B cell (primary cell): ENCODE measurements around the gene SLC9A3. TPM values are rescaled to one million over a fixed set of nuclear protein-coding genes. Genes with fewer than 3 reads are reported as not detected.

ENCODE experiments used
- ATAC-seq: fragments of 200-7000 bp; cut with Tn5 transposase; one replicate; pipeline ENCODE4 v1.10.0; 2021; ENCODE audit warnings: low read depth, mild to moderate bottlenecking, moderate number of reproducible peaks, moderate library complexity
- CTCF ChIA-PET: fragments of 350-600 bp; sonication (Branson Sonifier 250); formaldehyde crosslinking; loops from one replicate; lab custom pipeline; 2021; ENCODE audit warnings: antibody characterized with exemption, inconsistent platforms; lab: Charles Lee
- POLR2A ChIA-PET: fragments of 350-600 bp; sonication (Branson Sonifier 250); formaldehyde crosslinking; loops from one replicate; lab custom pipeline; 2021; ENCODE audit warnings: antibody characterized with exemption; lab: Charles Lee
- DNase-seq: peaks from one replicate; pipeline ENCODE4 v3.0.0; 2013
- H2AFZ ChIP-seq: 2 replicates; pipeline ENCODE4 v1.6.1; 2012; ENCODE audit warnings: mild to moderate bottlenecking, low read depth, low read length; ENCODE audit not compliant: insufficient read depth, poor library complexity, severe bottlenecking
- H3K27ac ChIP-seq, 2 donors: 1 replicate in 1 of 2; 2 replicates in 1 of 2; pipeline ENCODE4 v1.5.1; 2012 to 2013; ENCODE audit warnings: low read length in 2 of 2, mild to moderate bottlenecking in 2 of 2, moderate library complexity in 1 of 2
- H3K27me3 ChIP-seq, 4 experiments: fragments of 200-600 bp in 1 of 4; sonication (generic) in 1 of 4; replicated peaks in 1 of 4; 1 replicate in 2 of 4; 2 replicates in 2 of 4; pipeline versions ENCODE4 v1.6.1 to v1.7.0; 2013 to 2016; ENCODE audit warnings: low read length in 3 of 4, mild to moderate bottlenecking in 2 of 4, mixed read lengths in 1 of 4, moderate library complexity in 1 of 4; ENCODE audit not compliant: insufficient read depth in 4 of 4, control insufficient read depth in 3 of 4; ENCODE audit errors: control extremely low read depth in 1 of 4
- H3K36me3 ChIP-seq, 2 experiments: replicated peaks in 1 of 2; 1 replicate in 1 of 2; 2 replicates in 1 of 2; pipeline versions ENCODE4 v1.6.1 to v1.7.1; 2013; ENCODE audit warnings: low read length in 1 of 2; ENCODE audit not compliant: insufficient read depth in 2 of 2, control insufficient read depth in 1 of 2; ENCODE audit errors: control extremely low read depth in 1 of 2, extremely low read depth in 1 of 2
- H3K4me1 ChIP-seq, 2 donors: fragments of 200-600 bp in 1 of 2; sonication (generic) in 1 of 2; 1 replicate in 1 of 2; 2 replicates in 1 of 2; pipeline versions ENCODE4 v1.5.1 to v1.6.1; 2013 to 2017; ENCODE audit warnings: low read length in 2 of 2; ENCODE audit not compliant: control insufficient read depth in 2 of 2, insufficient read depth in 2 of 2
- H3K4me2 ChIP-seq: replicated peaks from 2 replicates; pipeline ENCODE3; 2012; ENCODE audit warnings: mild to moderate bottlenecking, low read depth, low read length; ENCODE audit not compliant: poor library complexity, severe bottlenecking
- H3K4me3 ChIP-seq, 5 experiments: fragments of 200-600 bp in 1 of 5; sonication (generic) in 1 of 5; 1 replicate in 3 of 5; 2 replicates in 2 of 5; pipeline versions ENCODE4 v1.5.1 to v1.7.0; 2011 to 2016; ENCODE audit warnings: low read length in 4 of 5, mild to moderate bottlenecking in 4 of 5, low read depth in 2 of 5, control low read depth in 1 of 5, moderate library complexity in 1 of 5; ENCODE audit not compliant: insufficient read depth in 1 of 5; ENCODE audit errors: control extremely low read depth in 1 of 5, extremely low read depth in 1 of 5
- H3K79me2 ChIP-seq: fragments of 200-600 bp; sonication (generic); one replicate; pipeline ENCODE4 v1.6.0; 2016; ENCODE audit warnings: low read length; ENCODE audit not compliant: control insufficient read depth, insufficient read depth
- H3K9ac ChIP-seq: fragments of 200-600 bp; sonication (generic); 2 replicates; pipeline ENCODE4 v1.6.1; 2017; ENCODE audit warnings: mild to moderate bottlenecking, low read length, moderate library complexity
- H3K9me3 ChIP-seq, 3 donors: one replicate each; pipeline versions ENCODE4 v1.6.1 to v1.7.1; 2013; ENCODE audit warnings: low read length in 2 of 3; ENCODE audit not compliant: control insufficient read depth in 2 of 3, insufficient read depth in 1 of 3; ENCODE audit errors: control extremely low read depth in 1 of 3
- H4K20me1 ChIP-seq: 2 replicates; pipeline ENCODE4 v1.6.0; 2012; ENCODE audit warnings: mild to moderate bottlenecking, low read length; ENCODE audit not compliant: insufficient read depth, control insufficient read depth, poor library complexity, severe bottlenecking
- H3K27ac Mint-ChIP-seq: one replicate; pipeline ENCODE4 v1.8.0; 2021; ENCODE audit warnings: mixed read lengths
- H3K27me3 Mint-ChIP-seq: one replicate; pipeline ENCODE4 v1.8.0; 2021; ENCODE audit warnings: mixed read lengths
- H3K4me1 Mint-ChIP-seq: one replicate; pipeline ENCODE4 v1.8.0; 2021; ENCODE audit warnings: mixed read lengths
- H3K4me3 Mint-ChIP-seq: one replicate; pipeline ENCODE4 v1.8.0; 2021; ENCODE audit warnings: mixed read lengths
- H3K9me3 Mint-ChIP-seq: one replicate; pipeline ENCODE4 v1.8.0; 2022; ENCODE audit warnings: mixed read lengths; ENCODE audit not compliant: insufficient read depth
- EZH2 ChIP-seq: IDR thresholded peaks from 2 replicates; pipeline ENCODE4 v1.6.1; 2012; ENCODE audit warnings: borderline replicate concordance, low read depth, mild to moderate bottlenecking, moderate library complexity, low read length; ENCODE audit not compliant: insufficient read depth, poor library complexity, severe bottlenecking
- WGBS: methylation state at CpG from one replicate; pipeline ENCODE4 v1.1.5; 2013; ENCODE audit warnings: missing lambda C conversion rate; ENCODE audit not compliant: insufficient coverage; 5-methylcytosine and 5-hydroxymethylcytosine counted together
- intact Hi-C: fragments of 100-400 bp; cut with micrococcal nuclease; formaldehyde crosslinking; loops from one replicate; pipeline ENCODE4 v1.10.0; 2022
- polyA plus RNA-seq: library from polyadenylated mRNA; depleted of rRNA; stranded (reverse); fragments of >200 nt; gene quantifications from 2 replicates; pipeline ENCODE4 v1.2.3, GENCODE V29; 2012
- total RNA-seq, 2 donors: library from RNA; stranded (reverse); fragments of 120-200 nt in 1 of 2; gene quantifications; 1 replicate in 1 of 2; 2 replicates in 1 of 2; pipeline versions ENCODE4 v1.2.3 to v1.2.4, GENCODE V29; 2013 to 2022
- TF ChIP-seq, protein P1 (sequence below): fragments of 200-600 bp; IDR thresholded peaks from one replicate; pipeline ENCODE4 v1.8.0; 2022; ENCODE audit warnings: antibody characterized with exemption, mild to moderate bottlenecking

SLC9A3 gene
- total and polyA plus RNA-seq, 2 donors (not counting 1 experiment from before 2014, with no cell fraction given), result 0.84 to 2.0 TPM

GRCh38 chr5:466661-467310 lies 57.5 kb downstream of the SLC9A3 start:
- Histone ChIP-seq H2AFZ (no peak overlapping the region), H3K27ac (no peak overlapping the region), H3K4me1 (peaks cover 33 to 40% of the 10 kb centered on the region in 2 donors), H3K4me2 (no peak overlapping the region), H3K36me3 (peaks cover 4 to 33% of the 10 kb centered on the region in 2 experiments), H3K79me2 (peaks cover 6% of the 10 kb centered on the region), H4K20me1 (peaks cover 36% of the 10 kb centered on the region), H3K9ac (no peak overlapping the region), H3K27me3 (no peaks in the 10 kb centered on the region), H3K4me3 (no peak overlapping the region), H3K9me3 (peaks cover 0 to 15% (median 0%) of the 10 kb centered on the region in 3 donors)
- Mint-ChIP-seq H3K4me3 (no peak overlapping the region), H3K9me3 (no peaks in the 10 kb centered on the region), H3K27me3 (no peaks in the 10 kb centered on the region), H3K4me1 (peaks cover 33% of the 10 kb centered on the region), H3K27ac (peak overlapping the region; percentile 15)
- ChIA-PET POLR2A (no interaction called here), CTCF (no interaction called here)
- DNase-seq, result no peak
- no peak for TF ChIP-seq EZH2
- TF ChIP-seq, protein P1, sequence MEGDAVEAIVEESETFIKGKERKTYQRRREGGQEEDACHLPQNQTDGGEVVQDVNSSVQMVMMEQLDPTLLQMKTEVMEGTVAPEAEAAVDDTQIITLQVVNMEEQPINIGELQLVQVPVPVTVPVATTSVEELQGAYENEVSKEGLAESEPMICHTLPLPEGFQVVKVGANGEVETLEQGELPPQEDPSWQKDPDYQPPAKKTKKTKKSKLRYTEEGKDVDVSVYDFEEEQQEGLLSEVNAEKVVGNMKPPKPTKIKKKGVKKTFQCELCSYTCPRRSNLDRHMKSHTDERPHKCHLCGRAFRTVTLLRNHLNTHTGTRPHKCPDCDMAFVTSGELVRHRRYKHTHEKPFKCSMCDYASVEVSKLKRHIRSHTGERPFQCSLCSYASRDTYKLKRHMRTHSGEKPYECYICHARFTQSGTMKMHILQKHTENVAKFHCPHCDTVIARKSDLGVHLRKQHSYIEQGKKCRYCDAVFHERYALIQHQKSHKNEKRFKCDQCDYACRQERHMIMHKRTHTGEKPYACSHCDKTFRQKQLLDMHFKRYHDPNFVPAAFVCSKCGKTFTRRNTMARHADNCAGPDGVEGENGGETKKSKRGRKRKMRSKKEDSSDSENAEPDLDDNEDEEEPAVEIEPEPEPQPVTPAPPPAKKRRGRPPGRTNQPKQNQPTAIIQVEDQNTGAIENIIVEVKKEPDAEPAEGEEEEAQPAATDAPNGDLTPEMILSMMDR, result no peak
- WGBS, result 94% methylated on average over 30 of the region's 30 CpGs
- ATAC-seq, result no peak
- intact Hi-C loops, result no loop called here

GRCh38 chr5:465591-466403 lies 58.5 kb downstream of the SLC9A3 start:
- H3K27me3 Mint-ChIP-seq, result no peaks in the 10 kb centered on the region
- H3K4me1 ChIP-seq, result peaks cover 24 to 30% of the 10 kb centered on the region in 2 donors
- H3K4me3 Mint-ChIP-seq, result no peak overlapping the region
- CTCF ChIA-PET, result interaction anchor here (1.1 kb wide), 1 partner anchor 19 kb away, joined by 3 read pairs; no protein-coding TSS in a partner anchor
- DNase-seq (no peak), ATAC-seq (no peak)
- H3K4me3 ChIP-seq, result no peak overlapping the region
- H3K9ac ChIP-seq, result no peak overlapping the region
- intact Hi-C loops, result no loop called here
- 98% methylated on average over 27 of the region's 29 CpGs for WGBS
- H3K36me3 ChIP-seq, result peaks cover 4 to 34% of the 10 kb centered on the region in 2 experiments
- no peak overlapping the region for H2AFZ ChIP-seq
- no peaks in the 10 kb centered on the region for H3K27me3 ChIP-seq
- H3K4me1 Mint-ChIP-seq, result peaks cover 23% of the 10 kb centered on the region
- H3K4me2 ChIP-seq, result no peak overlapping the region
- TF ChIP-seq, protein P1, result no peak
- no peak for TF ChIP-seq EZH2
- no peaks in the 10 kb centered on the region for H3K9me3 Mint-ChIP-seq
- peaks cover 6% of the 10 kb centered on the region for H3K79me2 ChIP-seq
- peaks cover 29% of the 10 kb centered on the region for H4K20me1 ChIP-seq
- H3K27ac ChIP-seq, result no peak overlapping the region
- POLR2A ChIA-PET, result no interaction called here
- peaks cover 0 to 15% (median 0%) of the 10 kb centered on the region in 3 donors for H3K9me3 ChIP-seq
- H3K27ac Mint-ChIP-seq, result no peak overlapping the region
